MG63 (cell line): Measurements from ENCODE around the gene TACC2. TPM values are rescaled to one million over a fixed set of nuclear protein-coding genes. Genes with fewer than 3 reads are reported as not detected.
A peak's percentile ranks its signal among the peaks of the same experiment; 100 is the strongest.

Experiments
- DNase-seq: peaks from one replicate; pipeline ENCODE4 v3.0.0-alpha.2; 2020
- H3K27me3 ChIP-seq: fragments of 250-450 bp; sonication (Bioruptor Pico); 2 replicates; pipeline ENCODE4 v1.5.1; 2020; ENCODE audit warnings: mild to moderate bottlenecking, moderate library complexity
- H3K36me3 ChIP-seq: fragments of 250-450 bp; sonication (Bioruptor Pico); 2 replicates; pipeline ENCODE4 v1.5.1; 2020; ENCODE audit warnings: mild to moderate bottlenecking, moderate library complexity
- H3K4me3 ChIP-seq: fragments of 250-450 bp; sonication (Bioruptor Pico); 2 replicates; pipeline ENCODE4 v1.5.1; 2020; ENCODE audit warnings: mild to moderate bottlenecking, moderate library complexity
- H3K9me3 ChIP-seq: fragments of 250-450 bp; sonication (Bioruptor Pico); 2 replicates; pipeline ENCODE4 v1.5.1; 2020; ENCODE audit warnings: mild to moderate bottlenecking, moderate library complexity
- total RNA-seq: library from RNA; depleted of rRNA; stranded (reverse); fragments of >200 nt; shearing (Covaris generic); gene quantifications from 2 replicates; pipeline ENCODE4 v1.2.3, GENCODE V29; 2014; ENCODE audit warnings: low replicate concordance

Gene TACC2
- total RNA-seq, 1 experiment from 2014 or later, result 7.3 TPM

GRCh38 chr10:122132331-122132755, 143.4 kb downstream of the TACC2 start:
- Histone ChIP-seq H3K36me3 (no peaks in the 10 kb centered on the region; the same call in none of the 2 replicates), H3K4me3 (no peak overlapping the region), H3K27me3 (no peaks in the 10 kb centered on the region), H3K9me3 (no peaks in the 10 kb centered on the region)
- no peak for DNase-seq

GRCh38 chr10:122132882-122133565, 144.1 kb downstream of the TACC2 start:
- DNase-seq, result no peak
- H3K27me3 ChIP-seq, result no peaks in the 10 kb centered on the region
- no peak overlapping the region for H3K4me3 ChIP-seq

GRCh38 chr10:122135251-122136025, 146.5 kb downstream of the TACC2 start:
- H3K4me3 ChIP-seq, result no peak overlapping the region
- no peaks in the 10 kb centered on the region; the same call in none of the 2 replicates for H3K36me3 ChIP-seq

More at GRCh38 chr10:122132882-122133565, 144.1 kb downstream of the TACC2 start:
- Histone ChIP-seq H3K36me3 (no peaks in the 10 kb centered on the region; the same call in none of the 2 replicates), H3K9me3 (no peaks in the 10 kb centered on the region)

GRCh38 chr10:122138831-122139625, 150.1 kb downstream of the TACC2 start:
- no peaks in the 10 kb centered on the region for H3K9me3 ChIP-seq
- no peak overlapping the region for H3K4me3 ChIP-seq
- no peaks in the 10 kb centered on the region; the same call in 1 of the 2 replicates for H3K36me3 ChIP-seq
- no peaks in the 10 kb centered on the region for H3K27me3 ChIP-seq
- DNase-seq, result no peak

More at GRCh38 chr10:122135251-122136025, 146.5 kb downstream of the TACC2 start:
- no peak for DNase-seq
- no peaks in the 10 kb centered on the region for H3K9me3 ChIP-seq
- H3K27me3 ChIP-seq, result no peaks in the 10 kb centered on the region

- Histone ChIP-seq H3K9me3 (no peaks in the 10 kb centered on the region), H3K27me3 (no peaks in the 10 kb centered on the region), H3K4me3 (no peak overlapping the region), H3K36me3 (peaks cover 4% of the 10 kb centered on the region; the same call in 1 of the 2 replicates)
- no peak for DNase-seq
Observed at GRCh38 chr10:122139627-122140170, 150.7 kb downstream of the TACC2 start.

- H3K36me3 ChIP-seq, result peaks cover 10% of the 10 kb centered on the region
- no peak overlapping the region for H3K4me3 ChIP-seq
- H3K9me3 ChIP-seq, result no peaks in the 10 kb centered on the region
- peak; percentile 67 for DNase-seq
- H3K27me3 ChIP-seq, result no peaks in the 10 kb centered on the region
Observed at GRCh38 chr10:122140461-122140902, 151.5 kb downstream of the TACC2 start.

- Histone ChIP-seq H3K9me3 (no peaks in the 10 kb centered on the region), H3K27me3 (no peaks in the 10 kb centered on the region), H3K4me3 (no peak overlapping the region; the same call in 1 of the 2 replicates), H3K36me3 (peaks cover 10% of the 10 kb centered on the region)
- peak; percentile 95 for DNase-seq
Observed at GRCh38 chr10:122140941-122141623, 152.1 kb downstream of the TACC2 start.

GRCh38 chr10:122141821-122142640, 153.1 kb downstream of the TACC2 start:
- Histone ChIP-seq H3K36me3 (peaks cover 10% of the 10 kb centered on the region), H3K9me3 (no peaks in the 10 kb centered on the region), H3K4me3 (no peak overlapping the region), H3K27me3 (no peaks in the 10 kb centered on the region)
- peak; percentile 69 for DNase-seq

GRCh38 chr10:122142641-122143237, 153.8 kb downstream of the TACC2 start:
- DNase-seq, result no peak
- H3K4me3 ChIP-seq, result no peak overlapping the region
- no peaks in the 10 kb centered on the region for H3K27me3 ChIP-seq
- peaks cover 10% of the 10 kb centered on the region for H3K36me3 ChIP-seq
- no peaks in the 10 kb centered on the region for H3K9me3 ChIP-seq

- H3K27me3 ChIP-seq, result no peaks in the 10 kb centered on the region
Observed at GRCh38 chr10:122143238-122143841, 154.4 kb downstream of the TACC2 start.

GRCh38 chr10:122144199-122144598, 155.2 kb downstream of the TACC2 start:
- H3K36me3 ChIP-seq, result peaks cover 10% of the 10 kb centered on the region
- DNase-seq, result no peak
- H3K4me3 ChIP-seq, result no peak overlapping the region
- no peaks in the 10 kb centered on the region for H3K9me3 ChIP-seq
- H3K27me3 ChIP-seq, result no peaks in the 10 kb centered on the region

More at GRCh38 chr10:122143238-122143841, 154.4 kb downstream of the TACC2 start:
- Histone ChIP-seq H3K4me3 (no peak overlapping the region), H3K9me3 (no peaks in the 10 kb centered on the region), H3K36me3 (peaks cover 10% of the 10 kb centered on the region)
- DNase-seq, result no peak

- H3K36me3 ChIP-seq, result peaks cover 10% of the 10 kb centered on the region
- H3K27me3 ChIP-seq, result no peaks in the 10 kb centered on the region
- DNase-seq, result no peak
- H3K4me3 ChIP-seq, result no peak overlapping the region
- H3K9me3 ChIP-seq, result no peaks in the 10 kb centered on the region
Observed at GRCh38 chr10:122145113-122145512, 156.2 kb downstream of the TACC2 start.

- Histone ChIP-seq H3K27me3 (no peaks in the 10 kb centered on the region), H3K4me3 (no peak overlapping the region), H3K36me3 (peaks cover 10% of the 10 kb centered on the region), H3K9me3 (no peaks in the 10 kb centered on the region)
- peak; percentile 35 for DNase-seq
Observed at GRCh38 chr10:122147663-122148062, 158.7 kb downstream of the TACC2 start.

GRCh38 chr10:122148876-122149560, 160.1 kb downstream of the TACC2 start:
- no peaks in the 10 kb centered on the region for H3K27me3 ChIP-seq
- peaks cover 10% of the 10 kb centered on the region for H3K36me3 ChIP-seq
- H3K4me3 ChIP-seq, result no peak overlapping the region
- H3K9me3 ChIP-seq, result no peaks in the 10 kb centered on the region
- DNase-seq, result no peak
